K562 (cell line): ENCODE measurements around the gene CTDSPL2. TPM values are rescaled to one million over a fixed set of nuclear protein-coding genes. Genes with fewer than 3 reads are reported as not detected.
"Not testable (repeated sequence)": the region's sequence is repeated elsewhere in the genome, so short reads cannot be mapped to it uniquely, and the experiment has no call there.

ENCODE experiments used
- ATAC-seq: fragments of 200-7000 bp; cut with Tn5 transposase; 3 replicates; pipeline ENCODE4 v1.9.1; 2020; ENCODE audit warnings: moderate library complexity
- BruUV-seq: library from RNA; stranded (reverse); fragments of 400-500 nt; replicated peaks from 2 replicates; lab custom pipeline; 2021; lab: Mats Ljungman, UMichigan
- CTCF ChIA-PET: fragments of 300-600 bp; formaldehyde crosslinking; extraction: SDS; loops from one replicate; lab custom pipeline; 2021; ENCODE audit warnings: low intra/inter-chr PET ratio; lab: Yijun Ruan, JAX
- POLR2A ChIA-PET: fragments of 300-600, 350-650 bp; sonication (Branson Sonifier 250); formaldehyde crosslinking; extraction: SDS; loops from one replicate; lab custom pipeline; 2021; ENCODE audit warnings: antibody characterized with exemption, inconsistent platforms; lab: Yijun Ruan, JAX
- DNase-seq, 4 experiments: peaks; one replicate each; pipeline versions ENCODE4 v3.0.0 to v3.0.0-alpha.2; 2011 to 2018; ENCODE audit warnings: low spot score in 3 of 4, mixed read lengths in 3 of 4; ENCODE audit errors: extremely low read depth in 1 of 4
- FAIRE-seq: peaks from 2 replicates; lab custom pipeline; 2011; peaks lifted over from hg19 to GRCh38; lab: Jason Lieb, UNC
- H2AFZ ChIP-seq: 2 replicates; pipeline ENCODE4 v1.6.0; 2011; ENCODE audit warnings: low read depth, low read length, control low read depth, inconsistent platforms
- H3K27ac ChIP-seq: fragments of 200-600 bp; 3 replicates; pipeline ENCODE4 v1.8.0; 2011; ENCODE audit warnings: low read depth, mild to moderate bottlenecking, control low read depth, inconsistent platforms, low read length, moderate library complexity, mixed read lengths; ENCODE audit errors: extremely low read depth
- H3K27me3 ChIP-seq, 2 experiments: fragments of 300-600 bp in 1 of 2; 2 replicates in 1 of 2; 3 replicates in 1 of 2; pipeline versions ENCODE4 v1.6.0 to v1.8.0; 2011; ENCODE audit warnings: inconsistent platforms in 2 of 2, low read length in 2 of 2, mild to moderate bottlenecking in 1 of 2, mixed read lengths in 1 of 2, moderate library complexity in 1 of 2; ENCODE audit not compliant: control insufficient read depth in 2 of 2, insufficient read depth in 2 of 2
- H3K36me3 ChIP-seq: fragments of 300-600 bp; 3 replicates; pipeline ENCODE4 v1.8.0; 2011; ENCODE audit warnings: mild to moderate bottlenecking, low read length, inconsistent platforms; ENCODE audit not compliant: control insufficient read depth, insufficient read depth
- H3K4me1 ChIP-seq, 2 experiments: fragments of 200-600 bp in 1 of 2; replicated peaks in 1 of 2; 2 replicates in 1 of 2; 3 replicates in 1 of 2; pipeline versions ENCODE4 v1.5.1 to v1.8.0; 2011; ENCODE audit warnings: inconsistent platforms in 2 of 2, low read length in 2 of 2, mild to moderate bottlenecking in 1 of 2, mixed read lengths in 1 of 2, moderate library complexity in 1 of 2; ENCODE audit not compliant: control insufficient read depth in 2 of 2, insufficient read depth in 2 of 2
- H3K4me2 ChIP-seq: 2 replicates; pipeline ENCODE4 v1.6.1; 2011; ENCODE audit warnings: low read length, control low read depth, inconsistent platforms, mixed read lengths; ENCODE audit not compliant: insufficient read depth
- H3K4me3 ChIP-seq: fragments of 200-600 bp; sonication (generic), shearing (Covaris generic); 2 replicates; pipeline ENCODE4 v1.5.1; 2016; ENCODE audit warnings: control low read depth, inconsistent platforms
- H3K79me2 ChIP-seq: fragments of 200-600 bp; 3 replicates; pipeline ENCODE4 v1.8.0; 2011; ENCODE audit warnings: low read length, inconsistent platforms; ENCODE audit not compliant: control insufficient read depth, insufficient read depth
- H3K9ac ChIP-seq, 2 experiments: 2 replicates each; pipeline versions ENCODE4 v1.6.0 to v1.6.1; 2011; ENCODE audit warnings: low read depth in 2 of 2, low read length in 2 of 2, control low read depth in 1 of 2, inconsistent platforms in 1 of 2, mild to moderate bottlenecking in 1 of 2, mixed read lengths in 1 of 2; ENCODE audit not compliant: insufficient read depth in 1 of 2
- H3K9me1 ChIP-seq: one replicate; pipeline ENCODE4 v1.6.0; 2011; ENCODE audit warnings: inconsistent platforms, mild to moderate bottlenecking, low read length, moderate library complexity; ENCODE audit not compliant: control insufficient read depth, insufficient read depth
- H3K9me3 ChIP-seq: replicated peaks from 2 replicates; pipeline ENCODE4 v1.5.1; 2011; ENCODE audit warnings: low read depth, low read length, inconsistent platforms; ENCODE audit not compliant: control insufficient read depth, insufficient read depth
- H4K20me1 ChIP-seq: replicated peaks from 2 replicates; pipeline ENCODE4 v1.6.1; 2011; ENCODE audit warnings: low read length, inconsistent platforms, mixed read lengths; ENCODE audit not compliant: control insufficient read depth, insufficient read depth
- ELF1 ChIP-seq: fragments of 200-800 bp; sonication (Bioruptor generic); IDR thresholded peaks from 2 replicates; pipeline ENCODE4 v1.6.1; 2016; ENCODE audit warnings: missing genetic modification characterization, missing compliant biosample characterization
- HCFC1 ChIP-seq: IDR thresholded peaks from 2 replicates; pipeline ENCODE4 v1.6.1; 2012; ENCODE audit warnings: low read depth, low read length, improper control_type of control experiment
- IFI16 ChIP-seq: fragments of 250-450 bp; sonication (Bioruptor Pico); IDR thresholded peaks from 2 replicates; pipeline ENCODE4 v2.1.2; 2022; ENCODE audit warnings: mild to moderate bottlenecking, inconsistent platforms
- NCOA1 ChIP-seq: fragments of 450-650 bp; IDR thresholded peaks from 2 replicates; pipeline ENCODE4 v1.6.1; 2016; ENCODE audit warnings: low read depth
- NUFIP1 ChIP-seq: fragments of 450-650 bp; IDR thresholded peaks from 2 replicates; pipeline ENCODE4 v1.6.1; 2018; ENCODE audit not compliant: partially characterized antibody
- POLR2A ChIP-seq: fragments of 450-650 bp; conservative IDR thresholded peaks from 2 replicates; pipeline ENCODE4 v1.6.1; 2016
- POLR2B ChIP-seq: fragments of 450-650 bp; IDR thresholded peaks from 2 replicates; pipeline ENCODE4 v1.6.1; 2018; ENCODE audit warnings: low read depth; ENCODE audit not compliant: partially characterized antibody
- SPI1 ChIP-seq: IDR thresholded peaks from 2 replicates; pipeline ENCODE4 v1.6.1; 2011; ENCODE audit warnings: low read depth, low read length, control low read depth, borderline replicate concordance
- SUPT5H ChIP-seq: fragments of 450-650 bp; IDR thresholded peaks from 2 replicates; pipeline ENCODE4 v1.6.1; 2016
- TAF1 ChIP-seq: IDR thresholded peaks from 2 replicates; pipeline ENCODE4 v1.6.1; 2011; ENCODE audit warnings: mild to moderate bottlenecking, low read length, moderate library complexity; ENCODE audit not compliant: insufficient read depth, control insufficient read depth, severe bottlenecking; ENCODE audit errors: extremely low read depth
- WGBS: fragments of 100-300 bp; shearing (Covaris generic); methylation state at CpG from one replicate; pipeline ENCODE4 v1.1.6; 2016; ENCODE audit warnings: low coverage, mixed read lengths; ENCODE audit not compliant: insufficient coverage; ENCODE audit errors: missing lambda C conversion rate; 5-methylcytosine and 5-hydroxymethylcytosine counted together
- in situ Hi-C: fragments of 300-500 bp; cut with MboI; formaldehyde crosslinking; loops from 4 replicates; pipeline ENCODE4 v1.15.0; 2018; ENCODE audit warnings: inconsistent platforms, mixed read lengths
- intact Hi-C: fragments of 100-400 bp; cut with micrococcal nuclease; formaldehyde crosslinking; loops from 2 replicates; pipeline ENCODE4 v1.14.2; 2022
- polyA plus RNA-seq, 8 experiments: library from polyadenylated mRNA; depleted of rRNA in 4 of 8; stranded (reverse) in 5 of 8; unstranded in 3 of 8; fragments of >200 nt; fragmentation: Nextera tagmentation in 2 of 8; fragmentation: Illumina TruSeq in 1 of 8; extraction: Ambion mirVana in 2 of 8; extraction: Trizol in 1 of 8; gene quantifications; 2 replicates each; pipeline versions ENCODE4 v1.2.1 to v1.2.3, GENCODE V29; 2011 to 2014; ENCODE audit warnings: inconsistent platforms in 1 of 8, missing spikeins in 1 of 8
- total RNA-seq, 7 experiments: library from RNA; depleted of rRNA in 6 of 7; stranded (reverse); fragments of >200 nt in 6 of 7; fragmentation: Illumina TruSeq in 2 of 7; extraction: Trizol in 2 of 7; gene quantifications; 2 replicates each; pipeline versions ENCODE4 v1.2.1 to v1.2.3, GENCODE V29; 2011 to 2021; ENCODE audit warnings: low replicate concordance in 1 of 7
- TF ChIP-seq, protein P1 (sequence below): IDR thresholded peaks from 2 replicates; pipeline ENCODE4 v1.6.1; 2012; ENCODE audit warnings: low read depth, low read length, improper control_type of control experiment, borderline replicate concordance
- TF ChIP-seq, protein P2 (sequence below): fragments of 450-650 bp; conservative IDR thresholded peaks from 2 replicates; pipeline ENCODE4 v1.6.1; 2016; ENCODE audit warnings: missing genetic modification characterization, low read depth, mild to moderate bottlenecking, missing compliant biosample characterization, moderate library complexity

The CTDSPL2 gene
- total and polyA plus RNA-seq, 9 of the 15 experiments (the other 6 are each of a cell fraction or from before 2014, with no cell fraction given): 16.8 to 79.0 (median 53.1) TPM

GRCh38 chr15:44549152-44549551 lies 121.7 kb downstream of the CTDSPL2 start:
- BruUV-seq, H3K4me2 ChIP-seq, H3K27ac ChIP-seq, DNase-seq, FAIRE-seq, H3K4me3 ChIP-seq, H3K9ac ChIP-seq, in situ Hi-C loops, H3K27me3 ChIP-seq, H3K9me1 ChIP-seq, ATAC-seq, H2AFZ ChIP-seq, CTCF ChIA-PET, intact Hi-C loops, H3K4me1 ChIP-seq, H4K20me1 ChIP-seq, H3K9me3 ChIP-seq: not testable (repeated sequence)
- POLR2A ChIA-PET: interaction anchor here (0.8 to 1.6 kb wide), 2 partner anchors 10 to 12 kb away, joined by 3 read pairs; no protein-coding TSS in a partner anchor
- peaks cover 76% of the 10 kb centered on the region for H3K79me2 ChIP-seq
- TF ChIP-seq POLR2A: peak; percentile 56
- TF ChIP-seq SUPT5H: 0 out of 2 replicates have a peak, but pooled peaks have one; percentile 64
- TF ChIP-seq POLR2B: peak; percentile 29
- WGBS: 99% methylated on average over 8 of the region's 9 CpGs
- peaks cover 74% of the 10 kb centered on the region; the same call in 2 of the 3 replicates for H3K36me3 ChIP-seq

DNA sequence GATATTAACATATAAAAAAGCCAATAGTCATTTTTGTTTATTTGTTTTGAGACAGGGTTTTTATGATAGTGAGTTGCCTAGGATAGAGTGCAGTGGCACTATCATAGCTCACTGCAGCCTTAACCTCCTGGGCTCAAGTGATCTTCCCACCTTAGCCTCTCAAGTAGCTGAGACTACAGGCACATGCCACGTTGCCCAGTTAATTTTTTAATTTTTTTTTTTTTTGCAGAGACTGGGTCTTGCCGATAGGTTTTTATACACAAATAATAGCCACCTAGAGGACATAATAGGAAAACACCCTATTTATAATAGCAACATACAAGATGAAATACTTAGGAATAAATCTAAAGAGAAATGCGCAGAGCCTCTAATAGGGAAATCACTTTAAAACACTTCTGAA lies 122.8 kb downstream of the CTDSPL2 start:
- H3K27me3 ChIP-seq: no peaks in the 10 kb centered on the region
- intact Hi-C loops: no loop called here
- ChIA-PET POLR2A (interaction anchor here (0.7 to 1.6 kb wide), 3 partner anchors 9 to 322 kb away, joined by 3 read pairs; no protein-coding TSS in a partner anchor), CTCF (no interaction called here)
- no peaks in the 10 kb centered on the region; a peak in 1 of 5 replicates for H3K4me1 ChIP-seq
- H3K4me3 ChIP-seq: no peak overlapping the region
- no peak overlapping the region for H2AFZ ChIP-seq
- no peak for DNase-seq
- no peak for FAIRE-seq
- H3K9ac ChIP-seq: no peak overlapping the region
- in situ Hi-C loops: no loop called here
- H3K9me1 ChIP-seq: no peaks in the 10 kb centered on the region
- peak; percentile 12; the same call in 2 of the 3 replicates for ATAC-seq
- H4K20me1 ChIP-seq: no peaks in the 10 kb centered on the region
- no TSS peak for BruUV-seq
- WGBS: 82% methylated on average over 3 of the region's 3 CpGs
- H3K9me3 ChIP-seq: no peaks in the 10 kb centered on the region
- no peak overlapping the region for H3K4me2 ChIP-seq
- H3K36me3 ChIP-seq: peaks cover 81% of the 10 kb centered on the region
- peaks cover 69% of the 10 kb centered on the region for H3K79me2 ChIP-seq
- no peak overlapping the region for H3K27ac ChIP-seq
- TF ChIP-seq IFI16 (CRISPR knock-in tag): no peak
- TF ChIP-seq ELF1 (tag): no peak
- TF ChIP-seq NUFIP1: no peak
- TF ChIP-seq NCOA1: no peak
- TF ChIP-seq TAF1: no peak
- no peak for TF ChIP-seq HCFC1
- TF ChIP-seq, protein P1, sequence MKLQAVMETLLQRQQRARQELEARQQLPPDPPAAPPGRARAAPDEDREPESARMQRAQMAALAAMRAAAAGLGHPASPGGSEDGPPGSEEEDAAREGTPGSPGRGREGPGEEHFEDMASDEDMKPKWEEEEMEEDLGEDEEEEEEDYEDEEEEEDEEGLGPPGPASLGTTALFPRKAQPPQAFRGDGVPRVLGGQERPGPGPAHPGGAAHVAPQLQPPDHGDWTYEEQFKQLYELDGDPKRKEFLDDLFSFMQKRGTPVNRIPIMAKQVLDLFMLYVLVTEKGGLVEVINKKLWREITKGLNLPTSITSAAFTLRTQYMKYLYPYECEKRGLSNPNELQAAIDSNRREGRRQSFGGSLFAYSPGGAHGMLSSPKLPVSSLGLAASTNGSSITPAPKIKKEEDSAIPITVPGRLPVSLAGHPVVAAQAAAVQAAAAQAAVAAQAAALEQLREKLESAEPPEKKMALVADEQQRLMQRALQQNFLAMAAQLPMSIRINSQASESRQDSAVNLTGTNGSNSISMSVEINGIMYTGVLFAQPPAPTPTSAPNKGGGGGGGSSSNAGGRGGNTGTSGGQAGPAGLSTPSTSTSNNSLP: peak; percentile 65; the same call in 1 of the 2 replicates
- no peak for TF ChIP-seq SPI1
- TF ChIP-seq, protein P2, sequence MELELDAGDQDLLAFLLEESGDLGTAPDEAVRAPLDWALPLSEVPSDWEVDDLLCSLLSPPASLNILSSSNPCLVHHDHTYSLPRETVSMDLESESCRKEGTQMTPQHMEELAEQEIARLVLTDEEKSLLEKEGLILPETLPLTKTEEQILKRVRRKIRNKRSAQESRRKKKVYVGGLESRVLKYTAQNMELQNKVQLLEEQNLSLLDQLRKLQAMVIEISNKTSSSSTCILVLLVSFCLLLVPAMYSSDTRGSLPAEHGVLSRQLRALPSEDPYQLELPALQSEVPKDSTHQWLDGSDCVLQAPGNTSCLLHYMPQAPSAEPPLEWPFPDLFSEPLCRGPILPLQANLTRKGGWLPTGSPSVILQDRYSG (tag): no peak
